ENCODE results near the gene FAM53A.

Gene FAM53A

GRCh38 chr4:1714303-1715001 lies 30.3 kb upstream of the FAM53A start:
- H3K27ac ChIP-seq = peak overlapping the region; percentile 98
- TF ChIP-seq ZFX (IDR thresholded peaks at IDR 0.05; ENCODE audit: borderline replicate concordance) (no peak), CTCF (IDR thresholded peaks at IDR 0.05) (no peak)

GRCh38 chr4:1713003-1713851 lies 29.1 kb upstream of the FAM53A start:
- H3K27ac ChIP-seq = peak overlapping the region; percentile 98
- TF ChIP-seq ZFX (IDR thresholded peaks at IDR 0.05; ENCODE audit: borderline replicate concordance) (no peak), CTCF (IDR thresholded peaks at IDR 0.05) (no peak)

- TF ChIP-seq ZFX (IDR thresholded peaks at IDR 0.05; ENCODE audit: borderline replicate concordance) (no peak), CTCF (IDR thresholded peaks at IDR 0.05) (no peak)
- peak within 1 kb of the TSS; percentile 98 for H3K27ac ChIP-seq
Observed at GRCh38 chr4:1712216-1713002, 28.3 kb upstream of the FAM53A start, which contains the start of gene SLBP. TSS of gene SLBP (minus strand) at chr4:1712319. CDS start at chr4:1712188, 131 bp downstream.

GRCh38 chr4:1711571-1712215 lies 27.6 kb upstream of the FAM53A start:
- TF ChIP-seq CTCF (IDR thresholded peaks at IDR 0.05) = no peak
- TF ChIP-seq ZFX (IDR thresholded peaks at IDR 0.05; ENCODE audit: borderline replicate concordance) = no peak
- H3K27ac ChIP-seq = peak overlapping the region; percentile 98

GRCh38 chr4:1711055-1711570 lies 27.0 kb upstream of the FAM53A start:
- peak overlapping the region; percentile 98 for H3K27ac ChIP-seq
- no peak for TF ChIP-seq CTCF (IDR thresholded peaks at IDR 0.05)
- TF ChIP-seq ZFX (IDR thresholded peaks at IDR 0.05; ENCODE audit: borderline replicate concordance) = no peak

GRCh38 chr4:1708581-1708980 lies 24.5 kb upstream of the FAM53A start:
- TF ChIP-seq CTCF (IDR thresholded peaks at IDR 0.05) = no peak
- no peak for TF ChIP-seq ZFX (IDR thresholded peaks at IDR 0.05; ENCODE audit: borderline replicate concordance)
- peak overlapping the region; percentile 98 for H3K27ac ChIP-seq
